EH (cell line): Measurements from ENCODE around the gene RABGAP1L.
A peak's percentile ranks its signal among the peaks of the same experiment; 100 is the strongest.
"Not testable (repeated sequence)": the region's sequence is repeated elsewhere in the genome, so short reads cannot be mapped to it uniquely, and the experiment has no call there.

Experiments
- DNase-seq: peaks from one replicate; pipeline ENCODE4 v3.0.0-alpha.2; 2015; ENCODE audit warnings: low read depth

Gene RABGAP1L

GRCh38 chr1:174660476-174660875, 501.2 kb downstream of the RABGAP1L start:
- no peak for DNase-seq

- DNase-seq, result no peak
Measured at GRCh38 chr1:174663358-174663757, 504.0 kb downstream of the RABGAP1L start.

- DNase-seq, result no peak
Measured at GRCh38 chr1:174666248-174666647, 506.9 kb downstream of the RABGAP1L start.

GRCh38 chr1:174671826-174672225, 512.5 kb downstream of the RABGAP1L start:
- no peak for DNase-seq

- DNase-seq, result no peak
Measured at GRCh38 chr1:174676856-174677255, 517.5 kb downstream of the RABGAP1L start.

- no peak for DNase-seq
Measured at GRCh38 chr1:174678657-174679056, 519.3 kb downstream of the RABGAP1L start.

GRCh38 chr1:174680101-174680500, 520.8 kb downstream of the RABGAP1L start:
- DNase-seq, result no peak

GRCh38 chr1:174682419-174683008, 523.2 kb downstream of the RABGAP1L start:
- peak; percentile 69 for DNase-seq

GRCh38 chr1:174686213-174686612, 526.9 kb downstream of the RABGAP1L start:
- no peak for DNase-seq

GRCh38 chr1:174689524-174689923, 530.2 kb downstream of the RABGAP1L start:
- DNase-seq, result no peak

GRCh38 chr1:174690266-174690665, 530.9 kb downstream of the RABGAP1L start:
- no peak for DNase-seq

- peak; percentile 45 for DNase-seq
Measured at GRCh38 chr1:174692313-174692712, 533.0 kb downstream of the RABGAP1L start.

- no peak for DNase-seq
Measured at GRCh38 chr1:174693085-174693484, 533.8 kb downstream of the RABGAP1L start.

- not testable (repeated sequence) for DNase-seq
Measured at GRCh38 chr1:174693539-174693938, 534.2 kb downstream of the RABGAP1L start.

GRCh38 chr1:174696026-174696821, 536.9 kb downstream of the RABGAP1L start:
- no peak for DNase-seq

GRCh38 chr1:174700314-174700713, 541.0 kb downstream of the RABGAP1L start:
- DNase-seq, result no peak

GRCh38 chr1:174700775-174701174, 541.5 kb downstream of the RABGAP1L start:
- DNase-seq, result peak; percentile 29

GRCh38 chr1:174701565-174701964, 542.2 kb downstream of the RABGAP1L start:
- DNase-seq, result no peak

GRCh38 chr1:174702011-174702410, 542.7 kb downstream of the RABGAP1L start:
- no peak for DNase-seq

- DNase-seq, result no peak
Measured at GRCh38 chr1:174703309-174703708, 544.0 kb downstream of the RABGAP1L start.

GRCh38 chr1:174704300-174704699, 545.0 kb downstream of the RABGAP1L start:
- DNase-seq, result no peak

GRCh38 chr1:174710868-174711845, 551.8 kb downstream of the RABGAP1L start:
- no peak for DNase-seq
